H1 (cell line): ENCODE data around the gene LYSMD3. TPM values are rescaled to one million over a fixed set of nuclear protein-coding genes. Genes with fewer than 3 reads are reported as not detected.
A peak's percentile ranks its signal among the peaks of the same experiment; 100 is the strongest.

Experiments
- CTCF ChIA-PET: fragments of 300-600 bp; sonication (Branson Sonifier 250); formaldehyde crosslinking; loops from one replicate; lab custom pipeline; 2021; ENCODE audit not compliant: partially characterized antibody; lab: Charles Lee
- POLR2A ChIA-PET: fragments of 300-600 bp; sonication (Branson Sonifier 250); formaldehyde crosslinking; loops from one replicate; lab custom pipeline; 2021; ENCODE audit warnings: inconsistent platforms; ENCODE audit not compliant: partially characterized antibody; lab: Charles Lee
- DNase-seq, 2 experiments: peaks; one replicate each; pipeline versions ENCODE4 v3.0.0 to v3.0.0-alpha.2; 2010 to 2022; ENCODE audit warnings: low spot score in 2 of 2, low read depth in 1 of 2, mixed read lengths in 1 of 2
- FAIRE-seq: peaks from 2 replicates; lab custom pipeline; 2011; peaks lifted over from hg19 to GRCh38; lab: Jason Lieb, UNC
- H2AFZ ChIP-seq: 2 replicates; pipeline ENCODE4 v1.8.1; 2012; ENCODE audit warnings: low read length, inconsistent platforms
- H2AK5ac ChIP-seq: 2 replicates; pipeline ENCODE4 v1.6.1; 2013; ENCODE audit warnings: low read depth, low read length
- H2BK120ac ChIP-seq: replicated peaks from 2 replicates; pipeline ENCODE3; 2013; ENCODE audit warnings: low read depth, low read length, inconsistent platforms
- H2BK12ac ChIP-seq: 2 replicates; pipeline ENCODE4 v1.6.1; 2013; ENCODE audit warnings: low read depth, low read length
- H2BK15ac ChIP-seq: 2 replicates; pipeline ENCODE4 v1.6.1; 2013; ENCODE audit warnings: low read length
- H2BK20ac ChIP-seq: 2 replicates; pipeline ENCODE4 v1.6.1; 2013; ENCODE audit warnings: low read length
- H2BK5ac ChIP-seq: 2 replicates; pipeline ENCODE4 v1.6.1; 2013; ENCODE audit warnings: low read depth, low read length
- H3K14ac ChIP-seq: 2 replicates; pipeline ENCODE4 v1.6.1; 2013; ENCODE audit warnings: inconsistent platforms; ENCODE audit not compliant: insufficient read length
- H3K18ac ChIP-seq: 2 replicates; pipeline ENCODE4 v1.6.1; 2013; ENCODE audit warnings: low read length; ENCODE audit errors: extremely low read depth
- H3K23ac ChIP-seq: 2 replicates; pipeline ENCODE4 v1.6.1; 2013; ENCODE audit warnings: inconsistent platforms; ENCODE audit not compliant: insufficient read length
- H3K23me2 ChIP-seq: 2 replicates; pipeline ENCODE4 v1.6.1; 2013; ENCODE audit warnings: low read depth, low read length
- H3K27ac ChIP-seq: 2 replicates; pipeline ENCODE4 v1.6.1; 2011; ENCODE audit warnings: low read depth, low read length, inconsistent platforms
- H3K27me3 ChIP-seq, 4 experiments: replicated peaks in 1 of 4; 1 replicate in 1 of 4; 2 replicates in 3 of 4; pipeline versions ENCODE4 v1.6.1 to v1.8.1; 2011 to 2013; ENCODE audit warnings: low read length in 3 of 4, mild to moderate bottlenecking in 3 of 4, inconsistent platforms in 2 of 4, mixed read lengths in 2 of 4, moderate library complexity in 1 of 4; ENCODE audit not compliant: control insufficient read depth in 3 of 4, insufficient read depth in 3 of 4; ENCODE audit errors: extremely low read depth in 1 of 4
- H3K36me3 ChIP-seq, 4 experiments: 2 replicates each; pipeline versions ENCODE4 v1.6.1 to v1.8.1; 2011 to 2013; ENCODE audit warnings: mild to moderate bottlenecking in 4 of 4, low read length in 3 of 4, moderate library complexity in 2 of 4, control low read depth in 1 of 4, inconsistent platforms in 1 of 4; ENCODE audit not compliant: insufficient read depth in 4 of 4, control insufficient read depth in 2 of 4
- H3K4ac ChIP-seq: replicated peaks from 2 replicates; pipeline ENCODE3; 2013; ENCODE audit warnings: low read length, low read depth, mixed read lengths, inconsistent platforms; ENCODE audit not compliant: insufficient read length
- H3K4me1 ChIP-seq, 4 experiments: replicated peaks in 1 of 4; 1 replicate in 1 of 4; 2 replicates in 3 of 4; pipeline versions ENCODE4 v1.6.1 to v1.8.1; 2011 to 2013; ENCODE audit warnings: low read length in 3 of 4, inconsistent platforms in 2 of 4, mixed read lengths in 1 of 4; ENCODE audit not compliant: insufficient read depth in 4 of 4, control insufficient read depth in 3 of 4
- H3K4me2 ChIP-seq, 2 experiments: 2 replicates each; pipeline versions ENCODE4 v1.6.1 to v1.8.1; 2011 to 2013; ENCODE audit warnings: low read depth in 2 of 2, low read length in 2 of 2, control low read depth in 1 of 2, inconsistent platforms in 1 of 2, mild to moderate bottlenecking in 1 of 2; ENCODE audit not compliant: insufficient read depth in 1 of 2
- H3K4me3 ChIP-seq, 4 experiments: fragments of 200-600, 300-600 bp in 1 of 4; sonication (generic), shearing (Covaris generic), sonication (Bioruptor Twin) in 1 of 4; 2 replicates each; pipeline versions ENCODE4 v1.5.1 to v1.8.1; 2011 to 2016; ENCODE audit warnings: low read length in 4 of 4, low read depth in 3 of 4, control low read depth in 2 of 4, inconsistent platforms in 2 of 4, mild to moderate bottlenecking in 2 of 4, mixed read lengths in 1 of 4, moderate library complexity in 1 of 4; ENCODE audit not compliant: insufficient read depth in 2 of 4; ENCODE audit errors: extremely low read depth in 1 of 4
- H3K56ac ChIP-seq: replicated peaks from 2 replicates; pipeline ENCODE3; 2013; ENCODE audit warnings: low read depth, mild to moderate bottlenecking, mixed read lengths, low read length, inconsistent platforms; ENCODE audit not compliant: insufficient read length
- H3K79me1 ChIP-seq: 2 replicates; pipeline ENCODE4 v1.6.1; 2013; ENCODE audit warnings: low read depth, low read length, control low read depth
- H3K79me2 ChIP-seq, 2 experiments: 2 replicates each; pipeline versions ENCODE4 v1.6.1 to v1.8.1; 2012 to 2013; ENCODE audit warnings: low read length in 2 of 2, mild to moderate bottlenecking in 2 of 2, inconsistent platforms in 1 of 2; ENCODE audit not compliant: insufficient read depth in 2 of 2, control insufficient read depth in 1 of 2
- H3K9ac ChIP-seq, 4 experiments: replicated peaks in 1 of 4; 1 replicate in 1 of 4; 2 replicates in 3 of 4; pipeline versions ENCODE4 v1.6.1 to v1.8.1; 2011 to 2013; ENCODE audit warnings: low read depth in 3 of 4, low read length in 3 of 4, control low read depth in 2 of 4, mild to moderate bottlenecking in 2 of 4, moderate library complexity in 2 of 4, inconsistent platforms in 1 of 4; ENCODE audit errors: extremely low read depth in 1 of 4
- H3K9me3 ChIP-seq, 2 experiments: 2 replicates each; pipeline versions ENCODE4 v1.6.1 to v1.8.1; 2012 to 2013; ENCODE audit warnings: mild to moderate bottlenecking in 2 of 2, moderate library complexity in 2 of 2, control low read depth in 1 of 2, inconsistent platforms in 1 of 2, low read depth in 1 of 2, low read length in 1 of 2, mixed read lengths in 1 of 2; ENCODE audit not compliant: insufficient read depth in 2 of 2
- H4K20me1 ChIP-seq, 2 experiments: replicated peaks in 1 of 2; 2 replicates each; pipeline versions ENCODE3 to v1.8.1; 2011 to 2013; ENCODE audit warnings: inconsistent platforms in 2 of 2, low read length in 2 of 2, mild to moderate bottlenecking in 1 of 2; ENCODE audit not compliant: insufficient read depth in 2 of 2, control insufficient read depth in 1 of 2
- H4K5ac ChIP-seq: 2 replicates; pipeline ENCODE4 v1.6.1; 2013; ENCODE audit warnings: low read length, low read depth, mixed read lengths, inconsistent platforms; ENCODE audit not compliant: insufficient read length
- H4K8ac ChIP-seq: 2 replicates; pipeline ENCODE4 v1.8.0; 2013; ENCODE audit warnings: mild to moderate bottlenecking, moderate library complexity, low read length, inconsistent platforms; ENCODE audit not compliant: insufficient read depth; ENCODE audit errors: extremely low read depth
- H4K91ac ChIP-seq: replicated peaks from 2 replicates; pipeline ENCODE3; 2013; ENCODE audit warnings: low read length, mixed read lengths, inconsistent platforms; ENCODE audit not compliant: insufficient read length
- ATF3 ChIP-seq: IDR thresholded peaks from 2 replicates; pipeline ENCODE4 v1.6.1; 2011; ENCODE audit warnings: low read depth, mild to moderate bottlenecking, low read length; ENCODE audit not compliant: insufficient read depth
- BRCA1 ChIP-seq: IDR thresholded peaks from 2 replicates; pipeline ENCODE4 v1.6.1; 2012; ENCODE audit warnings: low read depth, low read length, improper control_type of control experiment
- FOSL1 ChIP-seq: IDR thresholded peaks from 2 replicates; pipeline ENCODE4 v1.6.1; 2011; ENCODE audit warnings: mild to moderate bottlenecking, low read depth, low read length, moderate library complexity; ENCODE audit not compliant: insufficient read depth
- MAX ChIP-seq: IDR thresholded peaks from 2 replicates; pipeline ENCODE4 v1.6.1; 2012; ENCODE audit warnings: inconsistent platforms
- PHF8 ChIP-seq: fragments of 200-600 bp; sonication (generic); conservative IDR thresholded peaks from 2 replicates; pipeline ENCODE4 v1.7.1; 2012; ENCODE audit warnings: low read depth, mild to moderate bottlenecking, inconsistent platforms, low read length, moderate library complexity
- POLR2AphosphoS5 ChIP-seq: IDR thresholded peaks from 2 replicates; pipeline ENCODE4 v1.6.1; 2011; ENCODE audit warnings: low read depth, low read length
- POU5F1 ChIP-seq: IDR thresholded peaks from 2 replicates; pipeline ENCODE4 v1.6.1; 2011; ENCODE audit warnings: low read depth, mild to moderate bottlenecking, low read length, moderate library complexity
- RAD21 ChIP-seq, 2 experiments: IDR thresholded peaks in 1 of 2; conservative IDR thresholded peaks in 1 of 2; 2 replicates each; pipeline ENCODE4 v1.6.1; 2011; ENCODE audit warnings: low read depth in 2 of 2, low read length in 2 of 2, improper control_type of control experiment in 1 of 2, inconsistent platforms in 1 of 2, mild to moderate bottlenecking in 1 of 2, moderate library complexity in 1 of 2
- RFX5 ChIP-seq: IDR thresholded peaks from 2 replicates; pipeline ENCODE4 v1.6.1; 2011; ENCODE audit warnings: low read depth, low read length, improper control_type of control experiment, borderline replicate concordance
- RXRA ChIP-seq: IDR thresholded peaks from 2 replicates; pipeline ENCODE4 v1.6.1; 2011; ENCODE audit warnings: low read depth, mild to moderate bottlenecking, low read length, moderate library complexity; ENCODE audit not compliant: insufficient read depth
- SAP30 ChIP-seq: fragments of 300-600 bp; sonication (generic); IDR thresholded peaks from 2 replicates; pipeline ENCODE4 v1.7.1; 2012; ENCODE audit warnings: low read length, moderate library complexity, mild to moderate bottlenecking, inconsistent platforms; ENCODE audit not compliant: insufficient read depth, insufficient replicate concordance
- SP4 ChIP-seq: IDR thresholded peaks from 2 replicates; pipeline ENCODE4 v1.6.1; 2012; ENCODE audit warnings: low read length, inconsistent platforms
- WGBS, 2 experiments: shearing (Covaris generic) in 1 of 2; methylation state at CpG; one replicate each; pipeline versions ENCODE4 v1.1.6 to v1.1.7; 2013 to 2015; ENCODE audit warnings: low lambda C conversion rate in 2 of 2, mixed read lengths in 2 of 2, inconsistent platforms in 1 of 2, low coverage in 1 of 2, missing lambda C conversion rate in 1 of 2; ENCODE audit not compliant: insufficient replicate concordance in 2 of 2, insufficient coverage in 1 of 2, insufficient read length in 1 of 2; ENCODE audit errors: extremely low coverage in 1 of 2, missing lambda C conversion rate in 1 of 2; 5-methylcytosine and 5-hydroxymethylcytosine counted together
- polyA plus RNA-seq, 7 experiments: library from polyadenylated mRNA; depleted of rRNA in 3 of 7; stranded (reverse) in 5 of 7; unstranded in 2 of 7; fragments of >200 nt in 5 of 7; fragments of 200-250 nt in 2 of 7; gene quantifications; 1 replicate in 5 of 7; 2 replicates in 1 of 7; 4 replicates in 1 of 7; pipeline versions ENCODE4 v1.2.1 to v1.2.3, GENCODE V29; 2011 to 2013; ENCODE audit warnings: missing spikeins in 2 of 7, mixed read lengths in 2 of 7
- total RNA-seq: library from RNA; stranded (reverse); fragmentation: NEBNext Ultra II Directional; extraction: Animal tissue kit (Norgen Biotek cat#: 25700); gene quantifications from 2 replicates; pipeline ENCODE4 v1.2.1, GENCODE V29; 2021

The LYSMD3 gene
- total and polyA plus RNA-seq, 2 of the 8 experiments (the other 6 are each of a cell fraction or from before 2014, with no cell fraction given) = 3.7 to 14.9 TPM

- Histone ChIP-seq H2BK120ac (no peak overlapping the region), H3K14ac (no peak overlapping the region), H3K4ac (no peak overlapping the region), H3K36me3 (no peaks in the 10 kb centered on the region), H4K91ac (no peak overlapping the region), H4K8ac (no peak overlapping the region), H3K18ac (no peak overlapping the region), H3K79me1 (no peaks in the 10 kb centered on the region), H3K23me2 (no peaks in the 10 kb centered on the region), H3K27ac (no peak overlapping the region), H3K56ac (no peak overlapping the region), H2BK15ac (no peak overlapping the region), H4K5ac (no peak overlapping the region), H4K20me1 (no peaks in the 10 kb centered on the region), H3K4me3 (no peak overlapping the region), H3K23ac (no peak overlapping the region), H3K27me3 (no peaks in the 10 kb centered on the region), H2BK12ac (no peak overlapping the region; the same call in 1 of the 2 replicates), H3K4me2 (no peak overlapping the region), H2BK20ac (peak overlapping the region; percentile 76; the same call in 1 of the 2 replicates), H3K9ac (no peak overlapping the region), H3K79me2 (no peaks in the 10 kb centered on the region), H3K9me3 (no peaks in the 10 kb centered on the region), H2AK5ac (no peak overlapping the region), H2BK5ac (no peak overlapping the region), H3K4me1 (peaks cover 0 to 14% (median 3%) of the 10 kb centered on the region in 4 experiments; a peak in 4 of 7 replicates), H2AFZ (no peak overlapping the region)
- ChIA-PET POLR2A (no interaction called here), CTCF (interaction anchor here (1.1 to 1.5 kb wide), 2 partner anchors 23 to 233 kb away, joined by 3 read pairs; no protein-coding TSS in a partner anchor)
- no peak for FAIRE-seq
- 88% methylated on average over 3 of the region's 3 CpGs; no CpG with 5 or more reads in 1 of the 2 experiments for WGBS, 2 experiments
- no peak for DNase-seq
- TF ChIP-seq FOSL1 (no peak), POLR2AphosphoS5 (no peak), MAX (no peak), SAP30 (no peak), PHF8 (no peak), SP4 (no peak), BRCA1 (no peak), POU5F1 (no peak), ATF3 (no peak), RAD21 (IDR thresholded peaks at IDR 0.05 in 1 of 2, conservative IDR thresholded peaks at IDR 0.05 in 1 of 2; ENCODE audit: low read depth in 2 of 2, low read length in 2 of 2) (no peak), RXRA (no peak), RFX5 (no peak)
Measured at GRCh38 chr5:90550963-90551362, 21.6 kb upstream of the LYSMD3 start.
